ENCODE data around the gene PLCH1. TPM values are rescaled to one million over a fixed set of nuclear protein-coding genes. Genes with fewer than 3 reads are reported as not detected.

The PLCH1 gene
- total RNA-seq, 1 experiment from 2014 or later = 3.1 TPM

DNA sequence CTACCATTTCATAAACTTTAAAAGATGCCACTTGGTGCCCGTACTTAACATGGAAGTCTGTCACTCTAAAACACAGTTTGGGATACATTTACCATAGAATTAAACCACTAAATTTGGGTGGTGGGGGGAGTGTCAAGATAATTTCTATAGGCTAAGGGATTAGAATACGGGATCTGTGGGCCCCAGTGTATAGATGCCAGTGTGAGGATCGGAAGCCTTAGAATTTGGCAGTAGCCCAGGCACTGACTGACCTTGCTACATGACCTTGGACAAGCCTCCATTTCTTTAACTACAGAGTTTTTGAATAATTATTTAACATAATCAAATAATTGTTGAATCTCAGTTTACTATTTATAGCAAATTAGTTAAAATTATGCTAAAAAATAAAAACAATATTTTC is 375.1 kb downstream of the PLCH1 start:
- ChIA-PET POLR2A (ENCODE audit: low non-redundant PET) (no interaction called here), CTCF (no interaction called here)
- no TSS peak for BruUV-seq (replicated peaks)
- no peak for TF ChIP-seq EZH2 (IDR thresholded peaks at IDR 0.05; ENCODE audit: borderline replicate concordance, low read depth, low read length, poor library complexity, severe bottlenecking)
- TF ChIP-seq, protein P1, sequence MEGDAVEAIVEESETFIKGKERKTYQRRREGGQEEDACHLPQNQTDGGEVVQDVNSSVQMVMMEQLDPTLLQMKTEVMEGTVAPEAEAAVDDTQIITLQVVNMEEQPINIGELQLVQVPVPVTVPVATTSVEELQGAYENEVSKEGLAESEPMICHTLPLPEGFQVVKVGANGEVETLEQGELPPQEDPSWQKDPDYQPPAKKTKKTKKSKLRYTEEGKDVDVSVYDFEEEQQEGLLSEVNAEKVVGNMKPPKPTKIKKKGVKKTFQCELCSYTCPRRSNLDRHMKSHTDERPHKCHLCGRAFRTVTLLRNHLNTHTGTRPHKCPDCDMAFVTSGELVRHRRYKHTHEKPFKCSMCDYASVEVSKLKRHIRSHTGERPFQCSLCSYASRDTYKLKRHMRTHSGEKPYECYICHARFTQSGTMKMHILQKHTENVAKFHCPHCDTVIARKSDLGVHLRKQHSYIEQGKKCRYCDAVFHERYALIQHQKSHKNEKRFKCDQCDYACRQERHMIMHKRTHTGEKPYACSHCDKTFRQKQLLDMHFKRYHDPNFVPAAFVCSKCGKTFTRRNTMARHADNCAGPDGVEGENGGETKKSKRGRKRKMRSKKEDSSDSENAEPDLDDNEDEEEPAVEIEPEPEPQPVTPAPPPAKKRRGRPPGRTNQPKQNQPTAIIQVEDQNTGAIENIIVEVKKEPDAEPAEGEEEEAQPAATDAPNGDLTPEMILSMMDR (conservative IDR thresholded peaks at IDR 0.05; ENCODE audit: low read depth, low read length) = no peak
- no peak for DNase-seq (ENCODE audit: low spot score)
- H3K36me3 ChIP-seq (ENCODE audit: insufficient read depth, low read length, poor library complexity, severe bottlenecking) = no peaks in the 10 kb centered on the region
- H3K4me3 ChIP-seq (ENCODE audit: low read depth, low read length, poor library complexity, severe bottlenecking) = no peak overlapping the region
- H3K4me1 ChIP-seq (ENCODE audit: insufficient read depth, low read length, poor library complexity, severe bottlenecking) = peaks cover 5% of the 10 kb centered on the region
- intact Hi-C loops (cut with micrococcal nuclease; ENCODE audit: unreplicated experiment) = no loop called here
- H3K9me3 ChIP-seq (ENCODE audit: low read depth, low read length, poor library complexity, severe bottlenecking) = peaks cover 11% of the 10 kb centered on the region
- no peak overlapping the region for H3K27ac ChIP-seq (ENCODE audit: low read depth, low read length, poor library complexity, severe bottlenecking)
- H3K27me3 ChIP-seq (replicated peaks; ENCODE audit: insufficient read depth, low read depth, low read length, poor library complexity) = no peaks in the 10 kb centered on the region

DNA sequence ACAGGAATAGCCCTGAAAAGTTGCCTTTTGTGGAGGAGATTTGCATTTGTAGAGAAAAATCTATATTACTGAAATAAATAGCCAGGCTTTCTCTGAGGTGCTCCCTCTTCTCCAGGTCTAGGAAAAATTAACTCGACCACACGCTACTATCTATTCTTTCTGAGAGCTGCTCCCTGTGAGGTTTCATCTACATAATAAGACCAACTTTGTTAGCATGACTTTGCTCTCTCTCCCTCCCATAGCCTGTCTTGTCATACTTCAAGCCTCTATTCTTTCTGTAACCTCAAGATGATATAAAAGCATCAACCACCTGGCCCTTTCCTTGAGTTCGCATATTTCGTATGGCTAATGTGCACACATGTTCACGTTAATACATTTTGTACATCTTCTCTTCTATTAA is 375.6 kb downstream of the PLCH1 start:
- POLR2A ChIA-PET (ENCODE audit: low non-redundant PET) = no interaction called here
- no peak for DNase-seq (ENCODE audit: low spot score)
- Histone ChIP-seq H3K4me1 (ENCODE audit: insufficient read depth, low read length, poor library complexity, severe bottlenecking) (peaks cover 9% of the 10 kb centered on the region), H3K4me3 (ENCODE audit: low read depth, low read length, poor library complexity, severe bottlenecking) (no peak overlapping the region), H3K9me3 (ENCODE audit: low read depth, low read length, poor library complexity, severe bottlenecking) (peaks cover 12% of the 10 kb centered on the region), H3K36me3 (ENCODE audit: insufficient read depth, low read length, poor library complexity, severe bottlenecking) (no peaks in the 10 kb centered on the region), H3K27me3 (replicated peaks; ENCODE audit: insufficient read depth, low read depth, low read length, poor library complexity) (no peaks in the 10 kb centered on the region), H3K27ac (ENCODE audit: low read depth, low read length, poor library complexity, severe bottlenecking) (no peak overlapping the region)
- BruUV-seq (replicated peaks) = no TSS peak
- CTCF ChIA-PET = no interaction called here
- intact Hi-C loops (cut with micrococcal nuclease; ENCODE audit: unreplicated experiment) = no loop called here
- TF ChIP-seq EZH2 (IDR thresholded peaks at IDR 0.05; ENCODE audit: borderline replicate concordance, low read depth, low read length, poor library complexity, severe bottlenecking) = no peak
- TF ChIP-seq, protein P1 (conservative IDR thresholded peaks at IDR 0.05; ENCODE audit: low read depth, low read length) = no peak

DNA sequence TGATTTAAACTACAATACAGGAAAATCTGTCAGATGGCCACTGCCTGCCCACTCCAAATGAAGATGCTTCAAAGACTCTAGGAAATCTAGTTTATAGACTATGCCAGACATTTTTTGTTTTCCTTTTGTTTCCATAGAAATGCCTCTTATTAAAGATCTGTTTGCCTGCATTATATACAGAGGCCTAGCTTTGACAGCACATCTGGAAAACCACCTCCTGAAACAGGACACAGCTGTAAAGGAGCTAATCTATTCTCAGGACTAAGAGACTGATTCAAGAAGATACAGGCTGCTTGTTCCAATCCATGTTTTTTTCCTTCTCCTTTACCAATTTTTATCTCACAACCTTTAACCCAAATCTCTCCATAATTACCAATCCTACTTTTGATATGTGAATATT is 376.1 kb downstream of the PLCH1 start:
- Histone ChIP-seq H3K4me3 (ENCODE audit: low read depth, low read length, poor library complexity, severe bottlenecking) (no peak overlapping the region), H3K9me3 (ENCODE audit: low read depth, low read length, poor library complexity, severe bottlenecking) (peaks cover 12% of the 10 kb centered on the region), H3K27ac (ENCODE audit: low read depth, low read length, poor library complexity, severe bottlenecking) (no peak overlapping the region), H3K27me3 (replicated peaks; ENCODE audit: insufficient read depth, low read depth, low read length, poor library complexity) (no peaks in the 10 kb centered on the region), H3K36me3 (ENCODE audit: insufficient read depth, low read length, poor library complexity, severe bottlenecking) (no peaks in the 10 kb centered on the region), H3K4me1 (ENCODE audit: insufficient read depth, low read length, poor library complexity, severe bottlenecking) (peaks cover 13% of the 10 kb centered on the region)
- POLR2A ChIA-PET (ENCODE audit: low non-redundant PET) = no interaction called here
- TF ChIP-seq, protein P1 (conservative IDR thresholded peaks at IDR 0.05; ENCODE audit: low read depth, low read length) = no peak
- TF ChIP-seq EZH2 (IDR thresholded peaks at IDR 0.05; ENCODE audit: borderline replicate concordance, low read depth, low read length, poor library complexity, severe bottlenecking) = no peak
- CTCF ChIA-PET = no interaction called here
- intact Hi-C loops (cut with micrococcal nuclease; ENCODE audit: unreplicated experiment) = no loop called here
- no peak for DNase-seq (ENCODE audit: low spot score)
- no TSS peak for BruUV-seq (replicated peaks)

Data from A673 (cell line).